Measurements from ENCODE around the gene SLC35G2. TPM values are rescaled to one million over a fixed set of nuclear protein-coding genes. Genes with fewer than 3 reads are reported as not detected.
A peak's percentile ranks its signal among the peaks of the same experiment; 100 is the strongest.
"Not testable (repeated sequence)": the region's sequence is repeated elsewhere in the genome, so short reads cannot be mapped to it uniquely, and the experiment has no call there.

The SLC35G2 gene
- total RNA-seq (2014; rRNA removed; shearing (Covaris generic)) = 1.1 and 1.3 TPM in 2 replicates

GRCh38 chr3:136818769-136819391 is at the start of gene SLC35G2:
TSS of gene SLC35G2 (plus strand) at chr3:136819126. CDS start at chr3:136854461, 35,335 bp downstream.
- DNase-seq (ENCODE audit: low spot score) = no peak

GRCh38 chr3:136772709-136773108 is 46.2 kb upstream of the SLC35G2 start:
- no peak for DNase-seq (ENCODE audit: low spot score)

GRCh38 chr3:136778865-136779264 is 40.1 kb upstream of the SLC35G2 start:
- no peak for DNase-seq (ENCODE audit: low spot score)

DNA sequence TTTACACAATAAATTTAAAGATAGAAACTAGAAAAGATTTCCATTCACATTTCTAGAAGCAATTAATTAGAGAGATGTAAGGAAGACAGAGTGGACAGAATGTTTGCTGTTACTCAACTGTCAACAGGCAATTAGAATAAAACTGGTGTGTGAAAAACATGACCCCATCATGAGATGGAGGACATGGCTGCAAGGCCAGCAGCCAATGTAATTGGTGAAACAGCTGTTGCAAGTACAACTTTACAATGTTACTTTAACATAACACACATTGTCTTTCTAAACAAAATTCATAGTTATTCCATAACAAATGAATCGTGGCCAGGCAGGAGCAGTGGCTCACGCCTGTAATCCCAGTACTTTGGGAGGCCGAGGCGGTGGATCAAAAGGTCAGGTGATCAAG is 38.2 kb upstream of the SLC35G2 start:
- no peak for DNase-seq (ENCODE audit: low spot score)

DNA sequence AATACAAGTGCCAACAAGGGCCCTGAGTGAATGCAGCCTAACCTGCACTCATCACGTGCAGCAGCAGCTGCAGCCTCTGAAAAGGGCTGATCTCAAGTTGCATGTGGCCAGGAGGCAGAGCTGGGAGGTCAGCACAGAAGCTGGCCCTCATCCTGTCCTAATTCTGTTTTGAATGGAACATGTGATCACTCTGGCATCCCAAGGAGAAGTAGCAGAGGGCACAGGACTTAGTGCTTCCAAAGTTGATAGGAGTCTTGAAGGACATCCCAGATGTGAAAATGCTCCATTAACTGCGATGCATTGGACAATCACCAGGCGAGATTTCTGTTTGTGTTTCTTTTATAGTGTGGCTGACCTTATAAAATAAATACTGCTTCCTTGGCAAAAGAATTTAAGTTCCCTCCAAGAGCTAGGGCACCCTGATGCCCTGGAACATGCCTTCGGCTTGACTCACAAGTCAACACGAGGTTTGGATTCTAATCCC is 35.2 kb upstream of the SLC35G2 start:
- no peak for DNase-seq (ENCODE audit: low spot score)

DNA sequence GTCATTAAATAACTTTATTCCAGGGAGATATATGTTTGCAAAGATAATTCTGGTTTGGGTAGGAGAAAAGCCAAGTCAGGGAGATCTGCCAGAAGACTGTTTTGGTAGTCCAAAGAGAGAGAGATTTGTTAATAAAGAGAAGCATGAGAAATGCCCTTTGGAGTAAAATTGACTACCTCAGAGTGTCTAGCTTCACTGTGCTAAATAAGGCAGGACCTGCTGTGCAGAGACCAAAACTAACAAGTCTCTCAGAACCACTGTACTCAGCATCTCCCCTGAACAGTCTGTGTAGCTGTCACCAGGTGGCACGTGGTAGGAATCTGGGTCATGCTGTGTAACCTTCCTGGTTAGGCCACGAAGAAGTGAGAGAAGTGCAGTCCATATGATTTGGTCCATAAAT is 31.6 kb upstream of the SLC35G2 start:
- peak; percentile 4 for DNase-seq (ENCODE audit: low spot score)

DNA sequence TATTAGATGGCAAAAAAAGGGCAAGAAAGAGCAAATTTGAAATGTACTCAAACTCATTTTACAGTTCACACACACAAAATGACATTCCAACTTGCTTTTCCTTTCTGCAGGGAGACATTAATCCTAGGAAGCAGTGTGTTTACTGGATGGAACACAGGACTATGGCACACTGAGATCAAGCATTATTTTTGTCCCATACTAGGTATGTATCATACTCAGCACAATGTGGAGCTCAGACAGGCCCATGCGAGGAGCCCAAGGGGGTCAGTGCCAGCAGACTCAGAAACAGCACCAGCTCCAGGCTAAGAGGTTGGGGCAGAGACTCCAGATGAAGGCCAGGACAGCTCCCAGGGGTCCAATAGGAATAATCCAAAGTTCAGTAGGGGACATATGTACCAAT is 30.8 kb upstream of the SLC35G2 start:
- DNase-seq (ENCODE audit: low spot score) = no peak

- DNase-seq (ENCODE audit: low spot score) = no peak
Measured at GRCh38 chr3:136789976-136790375, 28.9 kb upstream of the SLC35G2 start.

- no peak for DNase-seq (ENCODE audit: low spot score)
Measured at GRCh38 chr3:136790786-136791185, 28.1 kb upstream of the SLC35G2 start.

DNA sequence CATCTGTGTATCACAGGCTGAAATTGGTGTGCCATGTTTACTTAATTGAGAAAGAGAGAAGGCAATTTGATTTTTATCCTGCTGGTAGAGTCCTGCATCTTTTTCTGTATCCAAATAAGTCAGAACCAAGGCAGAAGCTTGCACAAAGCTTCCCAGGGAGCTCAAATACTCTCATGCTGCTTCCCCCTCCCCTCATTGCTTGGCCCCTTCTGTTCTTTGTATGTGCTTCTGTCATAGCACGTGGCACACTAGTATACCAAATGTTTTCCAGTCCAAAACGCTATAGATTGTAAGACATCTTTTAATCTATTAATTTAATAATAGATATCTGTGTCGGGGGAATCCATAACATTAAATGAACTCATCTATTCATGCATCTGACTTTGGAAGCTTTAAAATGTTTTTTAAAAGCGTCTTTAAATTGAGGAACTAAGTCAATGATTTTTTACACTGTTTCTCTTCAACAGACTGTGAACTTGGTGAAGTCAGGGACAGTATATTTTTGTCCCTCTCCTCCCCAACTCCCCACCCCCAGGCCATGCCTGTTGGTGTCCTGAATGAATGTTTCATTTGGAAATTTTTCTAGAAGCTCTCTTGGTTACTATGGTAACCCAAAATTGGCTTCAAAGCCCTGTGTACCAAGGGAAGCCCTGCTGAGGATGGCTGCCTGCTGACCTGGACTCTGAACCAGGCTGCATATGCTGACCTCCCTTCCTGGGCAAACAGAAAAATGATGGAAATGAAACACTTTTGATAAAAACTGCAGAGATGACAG is 26.2 kb upstream of the SLC35G2 start:
- DNase-seq (ENCODE audit: low spot score) = no peak

- DNase-seq (ENCODE audit: low spot score) = not testable (repeated sequence)
Measured at GRCh38 chr3:136801146-136801545, 17.8 kb upstream of the SLC35G2 start.

GRCh38 chr3:136802481-136802996 is 16.4 kb upstream of the SLC35G2 start:
- DNase-seq (ENCODE audit: low spot score) = peak; percentile 34

GRCh38 chr3:136804141-136804540 is 14.8 kb upstream of the SLC35G2 start:
- no peak for DNase-seq (ENCODE audit: low spot score)

GRCh38 chr3:136804813-136805212 is 14.1 kb upstream of the SLC35G2 start:
- DNase-seq (ENCODE audit: low spot score) = no peak

- no peak for DNase-seq (ENCODE audit: low spot score)
Measured at GRCh38 chr3:136805795-136806194, 13.1 kb upstream of the SLC35G2 start.

DNA sequence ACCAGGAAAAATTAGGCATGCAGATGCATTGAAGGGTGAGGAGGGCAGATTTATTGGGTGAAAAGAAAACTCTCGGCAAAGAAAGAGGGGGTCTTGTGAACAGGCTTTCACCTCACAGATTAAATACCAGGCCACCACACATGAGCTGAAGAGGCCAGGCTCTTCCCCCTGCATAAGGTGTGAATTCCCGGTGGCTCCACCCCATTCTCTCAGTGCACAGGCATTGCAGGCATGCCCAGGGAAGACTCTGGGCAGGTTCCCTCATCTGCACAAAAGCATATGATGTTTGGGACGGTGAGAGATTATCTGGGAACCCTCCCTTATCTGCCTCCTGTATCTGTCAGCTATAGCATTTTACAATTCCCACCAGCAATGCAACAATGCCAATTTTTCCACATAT is 7.2 kb upstream of the SLC35G2 start:
- no peak for DNase-seq (ENCODE audit: low spot score)

- DNase-seq (ENCODE audit: low spot score) = no peak
Measured at GRCh38 chr3:136817448-136817847, 1.5 kb upstream of the SLC35G2 start.

DNA sequence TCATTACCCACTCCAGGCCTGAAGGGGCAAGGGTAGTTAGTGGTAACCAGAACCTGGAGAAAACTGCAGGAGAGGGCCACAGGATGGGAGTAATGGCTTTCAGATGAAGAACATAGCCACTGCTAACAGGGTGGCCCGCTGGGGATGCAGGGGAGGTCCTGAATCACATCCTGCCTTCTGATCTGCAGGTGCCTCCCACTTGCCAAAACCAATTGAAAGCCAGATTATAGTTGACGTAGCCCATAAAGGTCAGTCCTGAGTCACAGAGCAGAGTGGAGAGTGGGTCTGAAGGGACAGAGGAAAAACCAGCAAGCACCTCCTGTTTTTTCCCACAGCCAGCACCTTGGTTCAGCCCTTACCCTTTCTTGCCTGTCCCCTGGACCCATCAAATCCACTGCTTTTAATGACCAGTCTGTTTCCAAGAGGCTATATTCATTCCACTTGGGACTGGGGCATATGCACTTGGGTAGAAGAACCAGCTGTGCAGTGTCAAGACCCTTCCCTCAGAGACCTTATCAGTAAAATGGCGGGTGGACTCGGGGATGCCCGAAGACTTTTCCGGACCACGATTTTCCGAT is 646 bp upstream of the SLC35G2 start:
- DNase-seq (ENCODE audit: low spot score) = peak; percentile 28

- DNase-seq (ENCODE audit: low spot score) = no peak
Measured at GRCh38 chr3:136819392-136819730, 435 bp downstream of the SLC35G2 start.

DNA sequence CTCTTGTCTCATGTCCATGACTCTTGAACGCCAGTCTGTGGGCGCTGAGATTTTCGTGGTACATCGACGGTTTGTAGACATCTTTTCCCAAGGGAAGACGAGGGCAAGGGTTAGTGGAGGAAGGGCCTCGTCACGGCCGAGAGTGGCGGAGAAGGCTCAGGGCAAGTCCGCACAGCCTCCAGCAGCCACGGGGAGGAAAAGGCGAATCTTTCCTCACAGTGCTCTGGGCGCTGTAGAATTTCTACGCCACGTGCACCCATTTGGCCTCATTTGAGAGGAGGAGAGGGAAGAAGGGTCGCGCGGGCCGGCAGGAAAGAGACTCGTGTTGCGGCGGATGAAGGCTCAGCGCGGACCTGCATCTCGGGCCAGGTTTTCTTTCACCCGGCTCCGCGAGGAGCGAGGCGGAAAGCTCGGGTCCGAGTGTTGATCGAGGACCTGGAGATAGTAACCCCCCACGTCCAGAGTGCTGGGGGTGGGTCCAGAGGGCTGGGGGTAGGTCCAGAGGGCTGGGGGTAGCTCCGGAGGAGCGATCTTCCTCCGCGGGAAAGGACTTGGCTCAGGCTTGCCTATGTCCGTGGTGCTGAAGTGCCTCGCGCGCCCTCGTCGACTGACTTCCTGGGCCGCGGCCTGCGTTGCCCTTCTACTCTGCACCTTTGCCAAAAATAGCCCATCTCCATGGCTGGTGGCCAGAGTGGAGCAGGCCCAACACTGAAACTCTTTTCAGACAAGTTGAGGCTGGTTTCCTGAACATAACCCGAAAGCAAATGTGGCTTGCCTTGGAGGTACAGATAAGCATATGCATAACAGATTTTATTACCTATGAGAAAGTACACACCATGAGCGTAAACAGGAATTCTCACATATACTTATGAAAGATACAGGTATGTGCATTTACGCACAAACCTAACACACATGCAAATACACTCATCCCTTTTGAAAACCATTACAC is 1.1 kb downstream of the SLC35G2 start:
- DNase-seq (ENCODE audit: low spot score) = no peak

- no peak for DNase-seq (ENCODE audit: low spot score)
Measured at GRCh38 chr3:136831461-136831860, 12.5 kb downstream of the SLC35G2 start.

All from HT-29 (cell line).